ENCODE results near the gene ROMO1.

ROMO1 gene

GRCh38 chr20:35699127-35699956, at the start of gene ROMO1, which contains the start of gene NFS1:
Gene ROMO1 (plus strand): TSS chr20:35699405. CDS start chr20:35699633, 228 bp downstream.
Gene NFS1 (minus strand): TSS chr20:35699352. CDS start chr20:35699288, 64 bp downstream.
- peak; percentile 94 for DNase-seq (ENCODE audit: low read depth, low spot score)

GRCh38 chr20:35650632-35651031, 48.6 kb upstream of the ROMO1 start:
- DNase-seq (ENCODE audit: low read depth, low spot score) = no peak

GRCh38 chr20:35651958-35652357, 47.2 kb upstream of the ROMO1 start:
- no peak for DNase-seq (ENCODE audit: low read depth, low spot score)

GRCh38 chr20:35652641-35653429, 46.4 kb upstream of the ROMO1 start:
- peak; percentile 19 for DNase-seq (ENCODE audit: low read depth, low spot score)

GRCh38 chr20:35653430-35653734, 45.8 kb upstream of the ROMO1 start:
- DNase-seq (ENCODE audit: low read depth, low spot score) = no peak

- no peak for DNase-seq (ENCODE audit: low read depth, low spot score)
Measured at GRCh38 chr20:35653893-35654292, 45.3 kb upstream of the ROMO1 start.

GRCh38 chr20:35654415-35654814, 44.8 kb upstream of the ROMO1 start:
- no peak for DNase-seq (ENCODE audit: low read depth, low spot score)

- no peak for DNase-seq (ENCODE audit: low read depth, low spot score)
Measured at GRCh38 chr20:35657271-35657670, 41.9 kb upstream of the ROMO1 start.

- no peak for DNase-seq (ENCODE audit: low read depth, low spot score)
Measured at GRCh38 chr20:35660122-35660937, 38.9 kb upstream of the ROMO1 start.

- no peak for DNase-seq (ENCODE audit: low read depth, low spot score)
Measured at GRCh38 chr20:35661053-35661452, 38.2 kb upstream of the ROMO1 start.

GRCh38 chr20:35661908-35662307, 37.3 kb upstream of the ROMO1 start:
- no peak for DNase-seq (ENCODE audit: low read depth, low spot score)

- DNase-seq (ENCODE audit: low read depth, low spot score) = no peak
Measured at GRCh38 chr20:35662551-35662950, 36.7 kb upstream of the ROMO1 start.

- peak; percentile 82 for DNase-seq (ENCODE audit: low read depth, low spot score)
Measured at GRCh38 chr20:35663516-35664465, 35.4 kb upstream of the ROMO1 start.

- peak; percentile 97 for DNase-seq (ENCODE audit: low read depth, low spot score)
Measured at GRCh38 chr20:35664466-35665206, 34.6 kb upstream of the ROMO1 start, which contains the start of the genes CPNE1 and RBM12. Gene CPNE1 (minus strand): TSS chr20:35664900. CDS start chr20:35632923, 31,977 bp downstream. Gene RBM12 (minus strand): TSS chr20:35664900. CDS start chr20:35655322, 9,578 bp downstream.

GRCh38 chr20:35665949-35666288, 33.3 kb upstream of the ROMO1 start:
- DNase-seq (ENCODE audit: low read depth, low spot score) = no peak

- no peak for DNase-seq (ENCODE audit: low read depth, low spot score)
Measured at GRCh38 chr20:35669221-35669620, 30.0 kb upstream of the ROMO1 start.

- no peak for DNase-seq (ENCODE audit: low read depth, low spot score)
Measured at GRCh38 chr20:35669681-35670080, 29.5 kb upstream of the ROMO1 start.

- no peak for DNase-seq (ENCODE audit: low read depth, low spot score)
Measured at GRCh38 chr20:35673884-35674283, 25.3 kb upstream of the ROMO1 start.

GRCh38 chr20:35674921-35675320, 24.3 kb upstream of the ROMO1 start:
- DNase-seq (ENCODE audit: low read depth, low spot score) = no peak

Measured in ELF-1 (cell line).